Nephron (organoid): ENCODE measurements around the gene IPCEF1.

Source experiments
- H3K27ac Mint-ChIP-seq, 3 experiments: 2 replicates each; pipeline ENCODE4 v1.8.0; 2020; ENCODE audit warnings: mixed read lengths in 3 of 3, mild to moderate bottlenecking in 2 of 3, moderate library complexity in 1 of 3
- H3K27me3 Mint-ChIP-seq: 2 replicates; pipeline ENCODE4 v1.8.0; 2021; ENCODE audit warnings: low read depth, mild to moderate bottlenecking, moderate library complexity, mixed read lengths
- H3K36me3 Mint-ChIP-seq: 2 replicates; pipeline ENCODE4 v1.8.0; 2020; ENCODE audit warnings: low read depth, mixed read lengths
- H3K4me1 Mint-ChIP-seq: 2 replicates; pipeline ENCODE4 v1.8.0; 2020; ENCODE audit warnings: mixed read lengths
- H3K4me3 Mint-ChIP-seq, 3 experiments: 2 replicates each; pipeline ENCODE4 v1.8.0; 2020; ENCODE audit warnings: mild to moderate bottlenecking in 3 of 3, mixed read lengths in 3 of 3, moderate library complexity in 2 of 3
- H3K9me3 Mint-ChIP-seq: 2 replicates; pipeline ENCODE4 v1.8.0; 2020; ENCODE audit warnings: mixed read lengths
- TF ChIP-seq, protein P1 (sequence below), 3 experiments: fragments of 200-600 bp; sonication (generic); IDR thresholded peaks; one replicate each; pipeline ENCODE4 v1.5.0; 2021; ENCODE audit warnings: antibody characterized with exemption in 3 of 3; ENCODE audit not compliant: unreplicated experiment in 3 of 3

The IPCEF1 gene

DNA sequence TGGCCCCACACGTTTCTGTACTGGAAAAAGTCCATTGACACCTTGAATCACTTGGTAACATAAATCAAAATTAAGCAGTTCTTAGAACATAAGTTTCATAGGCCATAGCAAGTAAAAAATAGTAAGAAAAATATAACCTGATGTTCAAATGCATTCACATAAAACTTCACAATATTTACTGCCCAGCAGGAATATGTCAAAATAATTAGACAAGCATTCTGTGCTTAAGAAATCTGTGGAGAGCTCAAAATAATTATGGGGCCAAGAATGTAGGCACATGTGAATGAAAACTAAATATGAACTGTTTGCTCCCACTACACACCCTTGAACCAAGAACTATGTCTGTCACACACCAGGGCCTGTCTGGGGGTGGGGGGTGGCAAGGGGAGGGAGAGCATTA is 70.8 kb downstream of the IPCEF1 start:
- peaks cover 8% of the 10 kb centered on the region for H3K9me3 Mint-ChIP-seq
- peak overlapping the region; percentile 45 to 85 (median 72) for H3K27ac Mint-ChIP-seq
- peaks cover 3% of the 10 kb centered on the region for H3K36me3 Mint-ChIP-seq
- TF ChIP-seq, protein P1, sequence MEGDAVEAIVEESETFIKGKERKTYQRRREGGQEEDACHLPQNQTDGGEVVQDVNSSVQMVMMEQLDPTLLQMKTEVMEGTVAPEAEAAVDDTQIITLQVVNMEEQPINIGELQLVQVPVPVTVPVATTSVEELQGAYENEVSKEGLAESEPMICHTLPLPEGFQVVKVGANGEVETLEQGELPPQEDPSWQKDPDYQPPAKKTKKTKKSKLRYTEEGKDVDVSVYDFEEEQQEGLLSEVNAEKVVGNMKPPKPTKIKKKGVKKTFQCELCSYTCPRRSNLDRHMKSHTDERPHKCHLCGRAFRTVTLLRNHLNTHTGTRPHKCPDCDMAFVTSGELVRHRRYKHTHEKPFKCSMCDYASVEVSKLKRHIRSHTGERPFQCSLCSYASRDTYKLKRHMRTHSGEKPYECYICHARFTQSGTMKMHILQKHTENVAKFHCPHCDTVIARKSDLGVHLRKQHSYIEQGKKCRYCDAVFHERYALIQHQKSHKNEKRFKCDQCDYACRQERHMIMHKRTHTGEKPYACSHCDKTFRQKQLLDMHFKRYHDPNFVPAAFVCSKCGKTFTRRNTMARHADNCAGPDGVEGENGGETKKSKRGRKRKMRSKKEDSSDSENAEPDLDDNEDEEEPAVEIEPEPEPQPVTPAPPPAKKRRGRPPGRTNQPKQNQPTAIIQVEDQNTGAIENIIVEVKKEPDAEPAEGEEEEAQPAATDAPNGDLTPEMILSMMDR (IDR thresholded peaks at IDR 0.05; ENCODE audit: unreplicated experiment in 3 of 3) = no peak
- no peak overlapping the region for H3K4me3 Mint-ChIP-seq
- no peaks in the 10 kb centered on the region for H3K27me3 Mint-ChIP-seq
- H3K4me1 Mint-ChIP-seq = peaks cover 10% of the 10 kb centered on the region

DNA sequence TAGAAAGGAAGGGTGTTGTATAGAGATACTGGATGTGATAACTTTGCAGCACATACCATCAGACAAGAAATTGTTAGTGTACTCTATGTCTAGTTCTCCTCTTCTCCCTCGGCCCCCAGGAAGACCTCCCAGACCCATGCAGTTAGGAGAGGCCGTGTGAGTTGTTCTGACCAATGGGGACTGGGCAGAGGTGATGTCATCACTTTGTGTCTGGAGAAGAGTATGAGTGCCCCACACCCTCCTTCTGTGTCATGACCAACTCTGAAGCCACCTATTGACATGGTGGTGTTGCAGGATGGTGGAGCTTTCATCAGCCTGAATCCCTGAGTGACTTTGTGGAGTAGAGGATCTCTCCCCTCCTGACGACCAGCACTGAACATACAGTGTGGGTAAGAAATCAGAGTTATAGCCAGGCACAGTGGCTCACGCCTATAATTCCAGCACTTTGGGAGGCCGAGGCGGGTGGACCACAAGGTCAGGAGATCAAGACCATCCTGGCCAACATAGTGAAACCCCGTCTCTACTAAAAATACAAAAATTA is 72.2 kb downstream of the IPCEF1 start:
- TF ChIP-seq, protein P1 (IDR thresholded peaks at IDR 0.05; ENCODE audit: unreplicated experiment in 3 of 3) = no peak
- H3K4me1 Mint-ChIP-seq = peaks cover 10% of the 10 kb centered on the region
- no peaks in the 10 kb centered on the region for H3K36me3 Mint-ChIP-seq
- no peak overlapping the region for H3K27ac Mint-ChIP-seq
- H3K9me3 Mint-ChIP-seq = peaks cover under 1% of the 10 kb centered on the region
- no peak overlapping the region for H3K4me3 Mint-ChIP-seq
- H3K27me3 Mint-ChIP-seq = no peaks in the 10 kb centered on the region

DNA sequence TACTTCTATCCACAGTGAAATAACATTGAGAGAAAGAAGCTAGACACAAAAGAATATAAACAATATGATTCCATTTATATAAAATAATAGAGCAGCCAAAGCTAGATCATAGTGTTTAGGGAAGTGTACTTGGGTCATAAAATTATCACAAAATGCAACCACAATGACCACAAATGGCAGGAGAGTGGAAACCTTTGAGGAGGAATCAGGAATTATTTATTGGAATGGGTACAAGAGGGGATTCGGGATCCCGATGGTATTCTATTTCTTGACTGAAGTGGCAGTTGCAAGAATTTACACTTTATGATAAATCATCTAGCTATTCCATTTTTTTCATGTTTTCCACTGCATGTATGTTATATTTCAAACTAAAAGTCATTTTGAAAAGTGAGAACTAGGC is 76.1 kb downstream of the IPCEF1 start:
- Mint-ChIP-seq H3K4me1 (peaks cover 14% of the 10 kb centered on the region), H3K36me3 (no peaks in the 10 kb centered on the region), H3K27me3 (peaks cover 5% of the 10 kb centered on the region), H3K9me3 (no peaks in the 10 kb centered on the region), H3K27ac (peak overlapping the region in 1 of 3 experiments; percentile 4), H3K4me3 (no peak overlapping the region)
- TF ChIP-seq, protein P1 (IDR thresholded peaks at IDR 0.05; ENCODE audit: unreplicated experiment in 3 of 3) = no peak

DNA sequence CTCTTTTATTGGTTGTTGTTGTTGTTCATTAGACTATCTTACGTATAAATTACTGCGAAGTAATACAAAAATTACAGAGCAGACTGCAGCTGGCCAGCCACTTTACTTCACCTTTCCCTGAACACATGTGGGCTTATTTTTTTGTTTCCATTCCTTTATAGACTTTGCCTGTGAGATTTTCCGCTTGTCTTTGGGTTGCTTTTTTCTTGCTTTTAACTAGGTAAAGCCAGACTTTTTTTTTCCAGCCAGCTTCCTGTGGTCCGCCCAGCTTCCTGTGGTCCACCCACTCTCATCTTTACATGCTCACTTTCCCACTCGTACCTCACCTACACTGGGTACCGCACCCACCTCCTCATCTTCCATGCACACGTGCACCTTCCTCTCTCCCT is 79.0 kb downstream of the IPCEF1 start:
- Mint-ChIP-seq H3K4me3 (no peak overlapping the region), H3K36me3 (no peaks in the 10 kb centered on the region), H3K27me3 (peaks cover 16% of the 10 kb centered on the region), H3K27ac (peak overlapping the region; percentile 7 to 35 (median 18)), H3K9me3 (no peaks in the 10 kb centered on the region), H3K4me1 (peaks cover 24% of the 10 kb centered on the region)
- TF ChIP-seq, protein P1 (IDR thresholded peaks at IDR 0.05; ENCODE audit: unreplicated experiment in 3 of 3) = no peak

DNA sequence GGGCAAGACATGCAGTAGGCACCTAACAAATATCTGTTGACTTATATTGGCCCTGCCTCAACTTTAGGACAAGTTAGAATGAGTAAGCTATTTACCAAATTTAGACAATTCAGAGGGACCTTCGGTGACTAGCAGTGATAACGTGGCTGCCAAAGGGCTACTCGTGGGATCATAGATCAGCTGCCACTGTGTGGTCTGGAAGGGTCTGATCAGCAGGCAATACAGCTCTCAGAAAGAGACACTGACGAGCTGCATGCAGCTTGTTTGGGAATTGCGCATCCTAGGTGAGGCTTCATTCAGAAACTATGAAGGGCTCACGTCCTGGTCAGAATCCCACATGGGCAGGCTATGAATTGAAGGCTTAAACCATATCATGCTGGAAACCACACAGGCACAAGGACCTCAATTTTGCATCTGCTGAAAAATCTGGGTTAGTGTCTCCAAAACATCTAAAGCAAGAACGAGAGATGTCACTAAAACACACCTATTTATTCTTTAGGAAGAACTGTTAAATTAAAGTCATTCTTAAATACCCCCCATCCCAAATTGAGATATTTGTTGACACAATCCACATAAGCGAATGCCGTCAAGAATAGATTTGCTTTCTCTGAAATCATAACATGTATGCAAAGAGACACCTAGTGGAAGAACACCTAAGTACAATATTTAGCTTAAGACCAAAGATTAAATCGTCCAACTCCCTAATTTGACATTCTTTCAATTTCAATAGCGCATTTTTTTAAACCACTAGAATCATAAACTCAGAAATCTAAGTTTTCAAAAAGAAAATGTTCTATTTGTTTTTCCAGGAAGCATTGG is 79.6 kb downstream of the IPCEF1 start:
- Mint-ChIP-seq H3K27me3 (peaks cover 16% of the 10 kb centered on the region), H3K27ac (peak overlapping the region; percentile 7 to 35 (median 18)), H3K9me3 (no peaks in the 10 kb centered on the region), H3K4me3 (no peak overlapping the region), H3K4me1 (peaks cover 24% of the 10 kb centered on the region), H3K36me3 (no peaks in the 10 kb centered on the region)
- TF ChIP-seq, protein P1 (IDR thresholded peaks at IDR 0.05; ENCODE audit: unreplicated experiment in 3 of 3) = peak; percentile 48 to 73 (median 56)
